Measurements from ENCODE around the gene FBXO31.
"Not testable (repeated sequence)": the region's sequence is repeated elsewhere in the genome, so short reads cannot be mapped to it uniquely, and the experiment has no call there.

The FBXO31 gene

GRCh38 chr16:87360862-87361610 lies 22.5 kb downstream of the FBXO31 start:
- DNase-seq = no peak

GRCh38 chr16:87359121-87359520 lies 24.5 kb downstream of the FBXO31 start:
- no peak for DNase-seq

- DNase-seq = no peak
Measured at GRCh38 chr16:87358696-87359095, 24.9 kb downstream of the FBXO31 start.

- peak; percentile 67 to 93 for DNase-seq
Measured at GRCh38 chr16:87358250-87358649, 25.3 kb downstream of the FBXO31 start.

- no peak for DNase-seq
Measured at GRCh38 chr16:87356491-87356853, 27.1 kb downstream of the FBXO31 start.

GRCh38 chr16:87353613-87354012 lies 30.0 kb downstream of the FBXO31 start:
- no peak for DNase-seq

GRCh38 chr16:87352818-87353217 lies 30.8 kb downstream of the FBXO31 start:
- no peak for DNase-seq

GRCh38 chr16:87351320-87351698 lies 32.3 kb downstream of the FBXO31 start:
- peak in 1 of 2 experiments; percentile 27 for DNase-seq

- no peak for DNase-seq
Measured at GRCh38 chr16:87350681-87351319, 32.8 kb downstream of the FBXO31 start.

- DNase-seq = no peak
Measured at GRCh38 chr16:87350031-87350430, 33.5 kb downstream of the FBXO31 start.

- DNase-seq = no peak
Measured at GRCh38 chr16:87348616-87349157, 34.9 kb downstream of the FBXO31 start.

- DNase-seq = no peak
Measured at GRCh38 chr16:87347932-87348615, 35.5 kb downstream of the FBXO31 start.

GRCh38 chr16:87346517-87347060 lies 37.0 kb downstream of the FBXO31 start:
- DNase-seq = no peak

- DNase-seq = no peak
Measured at GRCh38 chr16:87345726-87346424, 37.7 kb downstream of the FBXO31 start.

- DNase-seq = no peak
Measured at GRCh38 chr16:87344931-87345631, 38.5 kb downstream of the FBXO31 start.

GRCh38 chr16:87344165-87344930 lies 39.2 kb downstream of the FBXO31 start:
- no peak for DNase-seq

- no peak for DNase-seq
Measured at GRCh38 chr16:87343753-87344050, 39.9 kb downstream of the FBXO31 start.

GRCh38 chr16:87342978-87343752 lies 40.4 kb downstream of the FBXO31 start:
- peak in 1 of 2 experiments; percentile 57 for DNase-seq

- DNase-seq = no peak
Measured at GRCh38 chr16:87342504-87342903, 41.1 kb downstream of the FBXO31 start.

GRCh38 chr16:87340198-87340597 lies 43.4 kb downstream of the FBXO31 start:
- DNase-seq = no peak

- not testable (repeated sequence) for DNase-seq
Measured at GRCh38 chr16:87339724-87340105, 43.9 kb downstream of the FBXO31 start.

Measured in cerebellar nuclear complex (tissue), 1 donor.